GM18507 (cell line): ENCODE data around the gene CTSK.
"Not testable (repeated sequence)": the region's sequence is repeated elsewhere in the genome, so short reads cannot be mapped to it uniquely, and the experiment has no call there.

Experiments
- DNase-seq: peaks from one replicate; pipeline ENCODE4 v3.0.0; 2011; ENCODE audit warnings: low read depth; ENCODE audit not compliant: insufficient read length; ENCODE audit errors: extremely low spot score
- FAIRE-seq: peaks from 2 replicates; lab custom pipeline; 2011; peaks lifted over from hg19 to GRCh38; lab: Jason Lieb, UNC

Gene CTSK

DNA sequence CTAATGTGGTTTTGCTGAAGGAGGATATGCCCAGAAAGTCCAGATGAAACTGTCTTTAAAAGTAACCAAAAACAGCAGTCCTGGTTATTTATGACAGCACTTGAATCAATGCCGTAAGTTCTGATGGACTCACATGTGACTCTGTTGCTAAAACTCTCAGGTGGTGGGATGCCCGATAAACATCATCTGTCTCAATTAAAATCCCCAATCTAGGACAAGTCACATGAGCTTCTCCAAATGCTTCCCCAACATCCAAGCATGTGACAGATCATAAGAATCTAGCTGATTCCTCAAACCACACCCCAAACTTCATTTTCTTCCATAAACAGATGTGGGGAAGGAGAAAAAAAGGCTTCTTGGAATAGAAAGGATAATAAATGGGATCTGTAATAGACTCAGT, 786 bp upstream of the CTSK start:
- DNase-seq (no peak), FAIRE-seq (no peak)

DNA sequence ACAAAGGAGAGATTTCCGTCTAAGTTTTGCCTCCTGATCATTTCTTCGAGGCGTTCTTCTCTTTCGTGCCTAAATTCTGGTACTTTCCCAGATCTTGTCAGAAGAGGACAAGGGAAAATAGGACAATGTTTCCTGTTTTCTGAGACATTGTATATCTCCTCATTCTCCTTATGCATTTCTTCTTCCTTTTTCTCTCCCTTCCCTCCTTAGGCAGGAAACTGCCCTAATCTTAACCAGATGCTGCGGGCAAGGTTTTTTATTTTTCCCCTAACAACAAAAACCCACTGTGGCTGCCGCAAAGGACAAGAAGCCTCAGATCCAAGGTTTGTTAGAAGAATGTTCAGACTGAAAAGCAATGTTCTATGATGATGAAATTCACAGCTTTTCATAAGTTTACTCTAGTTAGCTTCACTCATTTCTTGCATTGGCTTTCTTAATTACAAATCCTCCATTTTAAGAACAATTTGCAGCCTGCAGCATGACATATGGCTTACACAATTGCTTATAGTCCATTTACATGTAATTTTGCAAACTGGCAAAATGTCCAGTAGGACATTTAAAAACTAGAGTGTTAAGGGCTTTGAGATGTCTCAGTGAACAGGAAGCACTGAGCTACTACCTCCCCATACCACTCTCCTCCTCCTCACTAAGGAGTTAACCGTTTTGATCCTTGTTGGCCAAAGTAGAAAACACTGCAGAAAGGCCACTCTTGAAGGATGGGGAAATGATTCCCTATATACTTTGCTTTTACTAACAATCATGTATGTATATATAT, 624 bp downstream of the CTSK start:
- DNase-seq (no peak), FAIRE-seq (no peak)

DNA sequence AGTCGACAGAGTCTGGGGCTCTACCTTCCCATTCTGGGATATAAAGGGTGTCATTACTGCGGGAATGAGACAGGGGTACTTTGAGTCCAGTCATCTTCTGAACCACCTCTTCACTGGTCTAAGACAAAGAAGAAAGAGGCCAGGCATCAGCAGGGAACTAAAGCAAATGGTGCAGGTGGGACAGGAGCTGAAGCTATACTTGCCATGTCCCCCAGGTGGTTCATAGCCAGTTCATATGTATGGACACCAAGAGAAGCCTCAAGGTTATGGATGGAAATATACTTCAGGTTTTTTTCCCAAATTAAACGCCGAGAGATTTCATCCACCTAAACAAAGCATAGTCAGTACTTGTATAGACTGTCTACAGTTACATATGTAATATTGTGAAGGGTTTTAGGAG, 2.2 kb downstream of the CTSK start:
- DNase-seq (no peak), FAIRE-seq (no peak)

DNA sequence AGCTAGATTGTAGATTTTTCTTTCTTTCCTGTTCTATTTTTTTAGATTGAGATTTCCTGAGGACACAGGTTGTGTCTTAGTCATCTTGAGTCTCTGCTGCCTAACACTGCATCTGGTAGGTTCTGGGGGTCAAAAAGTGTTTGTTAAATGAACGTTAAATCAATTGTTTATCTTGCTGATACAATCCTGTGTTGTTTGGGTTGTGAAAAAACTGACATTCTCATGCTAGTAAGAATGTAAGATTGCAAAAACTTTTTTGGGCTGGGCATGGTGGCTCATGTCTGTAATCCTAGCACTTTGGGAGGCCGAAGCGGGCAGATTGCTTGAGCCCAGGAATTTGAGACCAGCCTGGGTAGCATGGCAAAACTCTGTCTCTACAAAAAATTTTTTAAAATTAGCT, 3.4 kb downstream of the CTSK start:
- FAIRE-seq (no peak), DNase-seq (no peak)

DNA sequence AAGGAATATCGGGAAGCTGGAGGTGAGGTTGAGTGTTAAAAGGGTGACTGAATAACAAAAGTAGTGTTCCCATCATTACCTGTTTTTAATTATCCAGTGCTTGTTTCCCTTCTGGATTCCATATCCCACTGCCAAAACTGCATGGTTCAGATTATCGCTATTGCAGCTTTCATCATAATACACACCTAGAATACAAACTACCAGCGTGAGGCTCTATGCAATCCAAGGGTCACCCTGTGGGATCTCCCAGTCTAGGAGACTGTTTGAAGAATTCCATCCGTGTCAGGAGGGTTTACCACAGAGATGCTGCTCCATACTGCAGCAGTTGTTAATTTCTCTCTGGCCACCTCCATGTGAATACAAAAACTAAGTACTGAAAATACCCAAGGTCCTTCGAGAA, 9.0 kb downstream of the CTSK start:
- no peak for DNase-seq
- no peak for FAIRE-seq

DNA sequence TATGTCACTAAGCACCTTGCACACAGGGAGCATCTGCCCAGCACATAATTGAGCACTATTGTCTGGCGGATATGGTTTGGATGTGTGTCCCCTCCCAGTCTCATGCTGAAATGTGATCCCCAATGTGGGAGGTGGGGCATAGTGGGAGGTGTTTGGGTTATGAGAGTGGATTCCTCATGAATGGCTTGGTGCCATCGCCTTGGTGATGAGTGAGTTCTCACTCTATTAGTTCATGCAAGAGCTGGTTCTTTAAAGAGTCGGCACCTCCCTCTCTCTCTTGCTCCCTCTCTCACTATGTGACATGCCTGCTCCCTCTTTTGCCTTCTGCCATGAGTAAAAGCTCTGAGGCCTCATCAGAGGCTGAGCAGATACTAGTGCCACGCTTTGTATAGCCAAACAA, 9.5 kb downstream of the CTSK start:
- no peak for FAIRE-seq
- no peak for DNase-seq

DNA sequence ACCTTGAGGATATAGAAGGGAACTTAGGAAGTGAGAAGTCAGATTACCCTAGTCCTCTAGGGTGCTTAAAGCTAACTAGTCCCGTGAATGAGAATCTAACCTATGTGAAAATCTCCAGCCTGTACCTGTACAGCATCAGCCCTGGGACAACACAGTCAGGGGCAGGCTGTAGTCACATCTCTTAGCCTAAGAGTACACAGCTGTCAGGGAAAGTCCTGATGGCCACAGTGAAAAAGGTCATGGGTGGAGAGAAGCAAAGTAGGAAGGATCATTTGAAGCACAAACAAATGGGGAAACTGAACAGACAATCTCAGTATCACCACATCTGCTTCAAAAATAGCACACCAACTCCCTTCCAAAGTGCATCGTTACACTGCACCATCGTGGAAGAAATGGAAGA, 11.7 kb downstream of the CTSK start:
- DNase-seq (no peak), FAIRE-seq (no peak)

DNA sequence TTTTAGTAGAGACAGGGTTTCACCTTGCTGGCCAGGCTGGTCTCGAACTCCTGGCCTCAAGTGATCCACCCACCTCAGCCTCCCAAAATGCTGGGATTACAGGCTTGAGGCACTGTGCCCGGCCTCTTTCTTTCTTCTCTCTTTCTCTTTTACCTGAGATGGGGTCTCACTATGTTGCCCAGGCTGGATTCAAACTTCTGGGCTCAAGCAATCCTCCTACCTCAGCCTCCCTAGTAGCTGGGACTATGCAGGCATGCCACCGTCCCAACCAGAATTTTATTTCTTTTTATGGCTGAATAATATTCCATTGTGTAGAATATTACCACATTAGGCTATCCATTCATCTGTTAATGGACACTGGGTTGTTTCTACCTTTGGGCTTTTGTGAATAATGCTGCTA, 14.3 kb downstream of the CTSK start:
- not testable (repeated sequence) for FAIRE-seq, DNase-seq

DNA sequence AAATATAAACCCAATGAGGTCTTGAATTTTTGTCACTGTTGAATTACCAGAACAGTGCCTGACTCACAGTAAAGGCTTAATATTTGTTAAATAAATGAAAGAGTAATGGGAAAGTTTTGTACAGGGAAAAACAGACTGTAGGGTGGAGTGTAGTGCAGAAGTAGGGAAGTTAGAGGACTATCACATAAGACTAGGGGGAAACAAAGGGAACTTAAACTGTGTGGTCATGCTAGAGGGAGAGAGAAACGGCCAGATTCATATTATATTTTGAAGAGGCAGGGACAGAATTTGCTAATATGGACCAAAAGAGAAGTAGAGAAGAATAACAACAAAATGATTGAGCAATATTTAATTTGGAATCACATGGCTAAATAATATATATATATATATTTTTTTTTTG, 14.8 kb downstream of the CTSK start:
- DNase-seq (no peak), FAIRE-seq (no peak)

DNA sequence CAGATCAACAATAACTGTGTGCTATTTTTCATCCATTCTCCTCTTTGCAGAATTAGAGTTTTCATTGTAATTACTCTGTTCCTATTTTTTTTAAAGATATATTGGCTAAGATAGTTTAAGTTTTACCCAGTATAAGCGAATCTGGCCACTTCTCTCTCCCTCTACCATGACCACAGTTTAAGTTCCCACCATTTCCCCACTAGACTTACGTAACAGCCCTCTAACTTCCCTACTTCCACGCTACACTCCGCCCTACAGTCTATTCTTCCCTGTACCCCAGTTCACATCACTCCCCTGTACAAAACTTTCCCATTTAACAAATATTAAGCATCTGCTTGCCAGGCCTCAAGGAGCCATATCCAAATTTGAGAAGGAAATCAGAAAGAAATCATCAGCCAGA, 16.5 kb downstream of the CTSK start:
- DNase-seq (no peak), FAIRE-seq (no peak)

DNA sequence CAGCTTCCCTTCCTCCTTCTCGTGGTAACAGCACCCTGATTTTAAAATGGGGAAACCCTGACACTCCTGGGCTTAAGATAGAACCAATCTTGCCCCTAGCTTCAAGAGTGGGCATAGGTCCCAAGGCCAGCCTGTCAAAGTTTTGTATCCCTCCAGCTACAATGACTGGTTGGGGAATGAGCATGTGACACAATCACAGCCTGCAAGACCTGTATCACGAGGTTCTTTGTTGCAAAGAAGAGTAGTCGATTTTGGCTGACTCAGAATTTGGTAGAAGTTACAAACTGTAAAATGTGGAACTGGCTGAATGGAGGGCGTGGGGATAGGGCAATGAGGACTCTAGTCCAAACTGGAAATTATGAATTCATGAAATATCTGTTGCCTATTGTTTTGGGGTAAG, 18.7 kb downstream of the CTSK start:
- FAIRE-seq (no peak), DNase-seq (no peak)

DNA sequence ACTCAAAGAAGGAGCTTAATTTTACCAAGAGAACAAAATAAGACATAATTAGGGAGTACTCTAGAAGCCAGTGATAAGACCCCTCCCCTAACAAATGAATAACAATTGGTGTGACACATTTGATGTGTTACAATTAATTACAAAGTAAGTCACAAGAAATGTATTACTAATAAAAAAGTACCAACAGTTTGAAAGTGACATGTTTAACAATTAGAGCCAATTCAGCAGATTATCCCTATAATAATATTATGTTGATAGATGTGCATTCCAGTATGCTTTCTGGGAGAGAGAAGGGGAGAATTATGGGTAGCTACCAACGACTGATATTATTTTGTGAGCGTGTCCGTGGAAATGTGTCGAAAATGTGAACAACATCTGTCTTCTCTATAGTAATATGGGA, 19.1 kb downstream of the CTSK start:
- FAIRE-seq (no peak), DNase-seq (no peak)

DNA sequence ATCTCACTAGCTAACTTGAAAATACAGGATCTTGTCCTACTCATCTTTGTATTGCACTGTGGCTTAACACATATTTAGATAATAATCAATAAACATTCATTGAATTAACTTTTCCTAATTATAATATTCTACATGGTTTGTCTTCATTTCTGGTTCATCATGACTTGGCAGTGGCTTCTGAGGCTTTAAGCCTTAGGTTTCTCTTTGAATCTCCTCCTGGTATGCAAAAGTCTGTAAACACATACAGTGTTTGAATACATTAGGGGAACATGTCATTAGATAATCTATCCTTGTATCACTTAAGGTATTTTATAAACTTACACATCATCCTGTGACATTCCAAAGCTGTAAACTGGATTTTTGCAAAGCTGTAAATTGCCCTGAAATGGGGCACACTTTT, 20.6 kb downstream of the CTSK start:
- DNase-seq (no peak), FAIRE-seq (no peak)

DNA sequence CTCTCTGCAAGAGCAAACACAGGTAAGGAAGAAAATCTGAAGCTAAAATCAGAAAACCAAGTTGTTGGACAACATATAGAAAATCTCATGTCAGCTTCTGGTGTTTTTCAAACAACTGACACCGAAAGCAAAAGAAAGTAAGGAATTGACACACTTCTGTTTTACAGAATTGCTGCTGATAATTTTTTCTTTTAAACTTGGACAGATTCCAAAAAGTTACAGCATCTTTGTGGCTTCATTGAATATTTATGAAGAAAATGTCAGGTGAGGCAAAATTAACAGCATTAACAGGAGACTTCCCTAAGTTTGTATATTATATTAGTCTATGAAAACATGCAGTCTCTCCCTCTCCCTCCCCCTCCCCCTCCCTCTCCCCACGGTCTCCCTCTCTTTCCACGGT, 27.6 kb downstream of the CTSK start:
- no peak for DNase-seq
- no peak for FAIRE-seq

DNA sequence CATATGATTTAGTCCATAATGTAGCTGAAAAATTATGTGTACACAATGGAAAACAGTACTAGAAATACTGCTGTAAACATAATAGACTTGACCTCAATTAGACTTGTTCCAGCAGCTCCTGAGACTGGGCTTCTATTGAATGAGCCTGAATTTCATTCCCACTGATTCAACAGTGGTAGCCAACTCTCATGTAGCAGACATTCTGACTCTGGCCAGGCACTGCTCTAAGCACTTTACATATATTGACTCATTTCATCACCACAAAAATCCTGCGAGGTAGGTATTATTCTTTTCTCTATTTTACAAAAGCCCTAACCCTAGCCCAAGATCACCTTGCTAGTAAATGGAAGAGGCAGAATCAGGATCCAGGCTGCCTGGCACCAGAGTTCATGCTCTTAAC, 29.7 kb downstream of the CTSK start:
- FAIRE-seq (no peak), DNase-seq (no peak)

DNA sequence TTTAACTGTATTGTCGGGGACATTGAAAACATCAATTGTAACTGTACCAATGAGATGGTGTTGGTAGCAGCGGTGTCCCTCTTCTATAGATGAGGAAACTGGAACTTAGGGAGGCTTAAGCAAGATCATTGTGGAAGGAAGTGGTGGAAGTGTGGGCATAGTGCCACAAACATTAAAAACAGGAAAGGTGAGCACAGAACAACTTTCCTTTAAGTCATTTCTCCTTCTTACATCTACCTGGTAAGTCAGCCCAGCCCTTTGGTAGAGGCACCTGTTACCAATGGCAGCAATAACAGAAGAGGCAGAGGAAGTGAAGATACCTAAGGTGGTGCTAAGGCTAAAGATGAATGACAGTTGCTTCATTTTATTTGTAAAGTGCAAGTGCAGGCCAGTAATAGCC, 30.5 kb downstream of the CTSK start:
- no peak for FAIRE-seq
- DNase-seq, result no peak

DNA sequence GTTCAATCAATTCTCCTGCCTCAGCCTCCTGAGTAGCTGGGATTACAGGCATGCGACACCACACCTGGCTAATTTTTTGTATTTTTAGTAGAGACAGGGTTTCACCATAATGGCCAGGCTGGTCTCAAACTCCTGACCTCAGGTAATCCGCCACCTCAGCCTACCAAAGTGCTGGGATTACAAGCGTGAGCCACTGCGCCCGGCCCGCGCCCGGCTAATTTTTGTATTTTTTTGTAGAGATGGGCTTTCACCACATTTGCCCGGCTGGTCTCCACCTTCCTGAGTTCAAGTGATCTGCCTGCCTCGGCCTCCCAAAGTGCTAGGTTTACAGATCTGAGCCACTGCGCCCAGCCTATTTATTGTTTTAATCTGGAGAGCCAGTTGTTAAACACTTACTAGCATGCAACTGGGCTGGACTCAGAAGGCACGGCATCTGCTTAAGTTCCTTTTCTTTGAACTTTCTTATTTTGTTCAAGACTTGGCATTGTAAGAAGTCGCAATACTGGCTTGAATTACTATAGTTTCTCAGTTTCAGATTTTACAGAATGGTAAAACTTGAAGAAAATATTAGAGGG, 32.0 kb downstream of the CTSK start:
- FAIRE-seq, DNase-seq: not testable (repeated sequence)

DNA sequence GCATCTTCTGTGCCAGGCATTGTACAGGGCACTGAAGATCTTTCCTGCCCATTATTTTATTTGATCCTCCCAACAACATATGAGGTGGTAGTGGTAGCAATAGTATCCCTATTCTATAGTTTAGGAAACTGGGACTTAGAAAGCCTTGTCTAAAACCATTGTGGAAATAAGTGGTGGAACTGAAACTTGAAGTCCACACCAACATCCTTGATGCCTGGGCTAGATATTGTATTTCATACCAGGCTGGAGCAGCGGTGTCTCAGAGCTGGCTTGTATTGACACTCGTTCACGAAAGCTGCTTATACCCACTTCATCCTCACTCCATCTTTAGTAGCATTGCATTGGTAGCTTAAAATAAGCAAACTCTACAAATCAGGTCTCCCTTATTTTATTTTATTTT, 32.8 kb downstream of the CTSK start:
- no peak for FAIRE-seq
- DNase-seq, result no peak

DNA sequence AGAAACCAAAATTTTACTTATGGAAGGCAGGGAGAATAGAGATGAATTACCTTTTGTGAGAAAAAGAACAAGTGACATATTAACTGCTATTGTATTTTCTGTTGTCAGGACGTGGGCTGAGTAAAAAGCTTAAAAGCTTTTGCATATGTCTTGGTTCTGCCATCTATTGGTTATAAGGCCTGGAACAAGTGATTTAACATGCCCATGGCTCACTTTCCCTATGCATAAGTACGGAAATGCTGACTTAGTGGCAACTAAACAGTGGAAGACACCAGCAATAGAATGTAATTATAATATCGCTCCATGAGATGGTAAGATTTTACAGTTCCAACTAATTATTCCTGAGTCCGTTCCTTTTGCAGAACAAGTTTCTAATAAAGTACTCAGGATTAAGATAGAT, 35.7 kb downstream of the CTSK start:
- no peak for DNase-seq
- FAIRE-seq, result no peak

DNA sequence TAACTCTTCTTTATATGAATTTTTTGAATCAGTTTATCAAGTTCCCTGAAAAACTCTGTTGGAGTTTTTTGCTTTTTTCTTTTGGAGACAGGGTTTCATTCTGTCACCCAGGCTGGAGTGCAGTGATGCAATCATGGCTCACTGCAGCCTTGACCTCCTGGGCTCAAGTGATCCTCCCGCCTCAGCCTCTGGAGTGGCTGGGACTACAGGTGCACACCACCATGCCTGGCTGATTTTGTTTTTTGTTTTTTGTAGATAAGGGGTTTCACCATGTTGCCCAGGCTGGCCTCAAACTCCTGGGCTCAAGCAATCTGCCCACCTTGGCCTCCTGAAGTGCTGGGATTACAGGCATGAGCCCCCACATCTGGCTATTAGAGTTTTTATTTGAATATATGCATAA, 40.4 kb downstream of the CTSK start:
- not testable (repeated sequence) for DNase-seq, FAIRE-seq

DNA sequence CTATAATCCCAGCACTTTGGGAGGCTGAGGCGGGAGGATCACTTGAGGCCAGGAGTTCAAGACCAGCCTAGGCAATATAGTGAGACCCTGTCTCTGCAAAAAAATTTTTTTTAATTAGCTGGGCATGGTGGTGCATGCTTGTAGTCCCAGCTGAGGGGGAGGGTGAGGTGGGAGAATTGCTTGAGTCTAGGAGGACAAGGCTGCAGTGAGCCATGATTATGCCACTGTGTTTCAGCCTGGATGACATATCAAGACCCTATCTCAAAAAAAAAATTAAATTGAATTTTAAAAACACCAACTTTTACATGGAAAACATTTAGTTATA, 42.1 kb downstream of the CTSK start:
- DNase-seq, FAIRE-seq: not testable (repeated sequence)
